GM23248 (cell line): ENCODE data around the gene ARHGAP35.

ENCODE experiments used
- EZH2 ChIP-seq: fragments of 200-600 bp; sonication (generic); IDR thresholded peaks from 2 replicates; pipeline ENCODE4 v1.6.1; 2018; ENCODE audit warnings: antibody characterized with exemption, mild to moderate bottlenecking; ENCODE audit not compliant: insufficient read depth, poor library complexity, severe bottlenecking
- EZH2phosphoT487 ChIP-seq: fragments of 200-600 bp; sonication (generic); IDR thresholded peaks from 2 replicates; pipeline ENCODE4 v1.6.1; 2018; ENCODE audit warnings: antibody characterized with exemption, moderate library complexity, mild to moderate bottlenecking, low read depth; ENCODE audit not compliant: insufficient read depth

DNA sequence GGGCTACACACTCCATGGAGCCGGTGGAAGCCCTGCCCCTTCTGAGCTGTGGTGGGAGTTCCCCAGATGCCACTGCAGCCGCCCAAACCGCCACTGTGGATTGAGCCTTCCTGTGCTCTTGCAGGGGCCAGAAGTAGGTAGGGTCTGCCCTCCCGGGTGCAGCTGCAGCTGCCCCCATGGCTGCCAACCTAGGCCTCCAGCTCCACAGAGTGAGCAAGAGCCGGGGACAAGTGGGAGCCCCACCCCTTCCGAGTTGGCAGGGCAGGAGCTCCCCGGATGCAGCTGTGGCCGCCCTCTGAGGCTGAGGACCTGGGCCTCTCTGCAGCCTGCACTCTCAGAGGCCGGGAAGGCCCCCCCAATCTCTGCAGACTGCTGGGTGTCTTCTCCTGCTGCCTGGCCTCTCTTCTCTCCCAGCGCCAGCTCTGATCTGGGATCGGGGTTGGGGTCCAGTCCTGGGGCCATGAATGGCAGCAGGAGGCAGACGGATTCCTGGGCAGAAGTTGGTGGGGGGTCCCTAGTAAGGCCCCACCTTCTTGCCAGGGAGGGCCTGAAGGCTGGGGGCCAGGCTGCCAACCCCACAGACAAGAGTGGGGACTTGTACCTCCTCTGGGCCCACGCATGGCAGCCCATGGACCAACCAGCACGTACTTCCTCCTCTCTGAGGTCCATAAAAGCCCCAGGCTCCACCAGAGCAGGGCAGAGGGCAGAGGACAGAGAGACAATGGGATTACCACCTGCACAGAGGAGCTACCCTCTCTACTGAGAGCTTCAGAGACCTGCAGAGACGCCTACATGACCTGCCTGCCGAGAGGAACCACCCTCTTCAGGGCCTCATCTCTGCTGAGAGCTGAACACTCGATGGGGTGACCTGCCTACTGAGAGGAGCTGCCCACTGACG lies 39.0 kb upstream of the ARHGAP35 start:
- TF ChIP-seq EZH2 (no peak), EZH2phosphoT487 (no peak)
